ENCODE results near the gene EXOC2.

GRCh38 chr6:447381-448165, 245.4 kb downstream of the EXOC2 start:
- TF ChIP-seq SPI1 (IDR thresholded peaks at IDR 0.05; ENCODE audit: low read depth, low read length) = no peak
- TF ChIP-seq POLR2AphosphoS5 (IDR thresholded peaks at IDR 0.05; ENCODE audit: low read depth, low read length) = no peak
- no peak for TF ChIP-seq POLR2A (IDR thresholded peaks at IDR 0.05; ENCODE audit: low read depth, low read length)
